ENCODE data around the gene ZNF304. TPM values are rescaled to one million over a fixed set of nuclear protein-coding genes. Genes with fewer than 3 reads are reported as not detected.

ZNF304 gene
- polyA plus RNA-seq, 1 donor, result 8.9 TPM

Other genes starting within 250 kb of the ZNF304 start
- not detected for gene USP29, start 231.3 kb upstream of the ZNF304 start, polyA plus RNA-seq (ENCODE audit: insufficient read length)
- not detected for gene ZIM3, start 206.1 kb upstream of the ZNF304 start, polyA plus RNA-seq (ENCODE audit: insufficient read length)
- not detected for gene DUXA, start 183.8 kb upstream of the ZNF304 start, polyA plus RNA-seq (ENCODE audit: insufficient read length)
- 10.4 TPM for gene ZNF264, start 159.8 kb upstream of the ZNF304 start, polyA plus RNA-seq (ENCODE audit: insufficient read length)
- gene AURKC, start 120.2 kb upstream of the ZNF304 start, polyA plus RNA-seq (ENCODE audit: insufficient read length), result 1.1 TPM
- 5.6 TPM for gene ZNF805, start 110.6 kb upstream of the ZNF304 start, polyA plus RNA-seq (ENCODE audit: insufficient read length)
- gene ZNF460, start 70.8 kb upstream of the ZNF304 start, polyA plus RNA-seq (ENCODE audit: insufficient read length), result 3.9 TPM
- 5.5 TPM for gene ZNF543, start 30.8 kb upstream of the ZNF304 start, polyA plus RNA-seq (ENCODE audit: insufficient read length)
- gene TRAPPC2B, start 12.3 kb downstream of the ZNF304 start, polyA plus RNA-seq (ENCODE audit: insufficient read length), result 15.2 TPM
- 4.2 TPM for gene ZNF547, start 12.3 kb downstream of the ZNF304 start, polyA plus RNA-seq (ENCODE audit: insufficient read length)
- gene ZNF548, start 38.6 kb downstream of the ZNF304 start, polyA plus RNA-seq (ENCODE audit: insufficient read length), result 20.9 TPM
- gene ZNF17, start 59.9 kb downstream of the ZNF304 start, polyA plus RNA-seq (ENCODE audit: insufficient read length), result 7.9 TPM
- 6.6 TPM for gene ZNF749, start 84.1 kb downstream of the ZNF304 start, polyA plus RNA-seq (ENCODE audit: insufficient read length)
- gene VN1R1, start 105.9 kb downstream of the ZNF304 start, polyA plus RNA-seq (ENCODE audit: insufficient read length), result 2.0 TPM
- gene ZNF772, start 126.3 kb downstream of the ZNF304 start, polyA plus RNA-seq (ENCODE audit: insufficient read length), result 9.3 TPM
- 10.6 TPM for gene ZNF419, start 136.5 kb downstream of the ZNF304 start, polyA plus RNA-seq (ENCODE audit: insufficient read length)
- gene ZNF773, start 148.7 kb downstream of the ZNF304 start, polyA plus RNA-seq (ENCODE audit: insufficient read length), result 7.8 TPM
- gene ZNF549, start 176.1 kb downstream of the ZNF304 start, polyA plus RNA-seq (ENCODE audit: insufficient read length), result 7.5 TPM
- gene ZNF550, start 208.6 kb downstream of the ZNF304 start, polyA plus RNA-seq (ENCODE audit: insufficient read length), result 10.6 TPM
- 4.9 TPM for gene ZNF416, start 227.6 kb downstream of the ZNF304 start, polyA plus RNA-seq (ENCODE audit: insufficient read length)
- gene ZIK1, start 232.9 kb downstream of the ZNF304 start, polyA plus RNA-seq (ENCODE audit: insufficient read length), result 4.8 TPM
- gene ZNF530, start 248.6 kb downstream of the ZNF304 start, polyA plus RNA-seq (ENCODE audit: insufficient read length), result 3.6 TPM